A549 (cell line): Measurements from ENCODE around the gene ASNSD1.

ENCODE experiments used
- CBX2 ChIP-seq: fragments of 200-600 bp; sonication (generic); IDR thresholded peaks from 2 replicates; pipeline ENCODE4 v1.6.1; 2016; ENCODE audit warnings: low read depth, mild to moderate bottlenecking, borderline replicate concordance
- CEBPB ChIP-seq, 2 experiments: fragments of >200 bp in 1 of 2; sonication (Bioruptor Twin) in 1 of 2; formaldehyde crosslinking in 1 of 2; IDR thresholded peaks; 2 replicates each; pipeline ENCODE4 v1.6.1; 2012 to 2016
- EHMT2 ChIP-seq: fragments of 200-600 bp; sonication (generic); IDR thresholded peaks from 2 replicates; pipeline ENCODE4 v1.6.1; 2016; ENCODE audit warnings: antibody characterized with exemption, low read depth, mild to moderate bottlenecking, moderate library complexity
- ESRRA ChIP-seq: fragments of 150-350 bp; IDR thresholded peaks from 2 replicates; pipeline ENCODE4 v1.6.1; 2014; ENCODE audit warnings: mild to moderate bottlenecking, low read length, borderline replicate concordance
- HEYL ChIP-seq: fragments of 250-450 bp; sonication (Bioruptor Pico); IDR thresholded peaks from 2 replicates; pipeline ENCODE4 v1.8.0; 2021; ENCODE audit warnings: mild to moderate bottlenecking, moderate library complexity
- MAFK ChIP-seq: fragments of 450-650 bp; IDR thresholded peaks from 2 replicates; pipeline ENCODE4 v1.6.1; 2014; ENCODE audit not compliant: partially characterized antibody
- POLR2A ChIP-seq: IDR thresholded peaks from 2 replicates; pipeline ENCODE4 v1.6.1; 2012; ENCODE audit warnings: mild to moderate bottlenecking, low read length
- RFX5 ChIP-seq: fragments of 450-650 bp; IDR thresholded peaks from 2 replicates; pipeline ENCODE4 v1.7.1; 2014; ENCODE audit warnings: antibody characterized with exemption, mild to moderate bottlenecking, moderate library complexity
- TF ChIP-seq, protein P1 (sequence below): fragments of >200 bp; sonication (Bioruptor Twin); formaldehyde crosslinking; IDR thresholded peaks from 3 replicates; pipeline ENCODE4 v1.5.1; 2016
- TF ChIP-seq, protein P2 (sequence below): fragments of 150-350 bp; IDR thresholded peaks from 2 replicates; pipeline ENCODE4 v1.6.1; 2014; ENCODE audit warnings: low read depth, mild to moderate bottlenecking, low read length
- TF ChIP-seq, protein P3 (sequence below): IDR thresholded peaks from 2 replicates; pipeline ENCODE4 v1.6.1; 2012

DNA sequence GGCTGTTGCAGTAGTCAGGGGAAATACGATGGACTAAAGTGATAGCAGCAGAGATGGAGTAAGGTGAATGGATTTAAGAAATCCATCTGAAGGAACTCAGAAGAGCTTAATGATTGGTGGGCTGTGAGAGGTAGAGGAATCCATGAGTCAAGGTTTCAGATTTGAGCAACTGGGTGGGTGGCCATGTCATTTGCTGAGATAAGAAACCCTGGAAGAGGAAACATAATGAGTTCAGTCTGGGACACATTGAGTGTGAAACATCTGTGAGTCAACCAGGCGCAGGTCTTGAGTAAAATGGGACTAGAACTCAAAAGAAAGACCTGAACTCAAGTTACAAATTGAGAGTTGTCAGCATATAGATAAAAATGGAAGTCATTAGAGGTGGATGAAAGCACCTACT lies 19.7 kb upstream of the ASNSD1 start:
- TF ChIP-seq, protein P1, sequence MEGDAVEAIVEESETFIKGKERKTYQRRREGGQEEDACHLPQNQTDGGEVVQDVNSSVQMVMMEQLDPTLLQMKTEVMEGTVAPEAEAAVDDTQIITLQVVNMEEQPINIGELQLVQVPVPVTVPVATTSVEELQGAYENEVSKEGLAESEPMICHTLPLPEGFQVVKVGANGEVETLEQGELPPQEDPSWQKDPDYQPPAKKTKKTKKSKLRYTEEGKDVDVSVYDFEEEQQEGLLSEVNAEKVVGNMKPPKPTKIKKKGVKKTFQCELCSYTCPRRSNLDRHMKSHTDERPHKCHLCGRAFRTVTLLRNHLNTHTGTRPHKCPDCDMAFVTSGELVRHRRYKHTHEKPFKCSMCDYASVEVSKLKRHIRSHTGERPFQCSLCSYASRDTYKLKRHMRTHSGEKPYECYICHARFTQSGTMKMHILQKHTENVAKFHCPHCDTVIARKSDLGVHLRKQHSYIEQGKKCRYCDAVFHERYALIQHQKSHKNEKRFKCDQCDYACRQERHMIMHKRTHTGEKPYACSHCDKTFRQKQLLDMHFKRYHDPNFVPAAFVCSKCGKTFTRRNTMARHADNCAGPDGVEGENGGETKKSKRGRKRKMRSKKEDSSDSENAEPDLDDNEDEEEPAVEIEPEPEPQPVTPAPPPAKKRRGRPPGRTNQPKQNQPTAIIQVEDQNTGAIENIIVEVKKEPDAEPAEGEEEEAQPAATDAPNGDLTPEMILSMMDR, result no peak
- no peak for TF ChIP-seq MAFK
- TF ChIP-seq HEYL (CRISPR knock-in tag), result no peak
- TF ChIP-seq, protein P2, sequence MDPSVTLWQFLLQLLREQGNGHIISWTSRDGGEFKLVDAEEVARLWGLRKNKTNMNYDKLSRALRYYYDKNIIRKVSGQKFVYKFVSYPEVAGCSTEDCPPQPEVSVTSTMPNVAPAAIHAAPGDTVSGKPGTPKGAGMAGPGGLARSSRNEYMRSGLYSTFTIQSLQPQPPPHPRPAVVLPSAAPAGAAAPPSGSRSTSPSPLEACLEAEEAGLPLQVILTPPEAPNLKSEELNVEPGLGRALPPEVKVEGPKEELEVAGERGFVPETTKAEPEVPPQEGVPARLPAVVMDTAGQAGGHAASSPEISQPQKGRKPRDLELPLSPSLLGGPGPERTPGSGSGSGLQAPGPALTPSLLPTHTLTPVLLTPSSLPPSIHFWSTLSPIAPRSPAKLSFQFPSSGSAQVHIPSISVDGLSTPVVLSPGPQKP, result no peak
- no peak for TF ChIP-seq POLR2A
- no peak for TF ChIP-seq RFX5
- TF ChIP-seq EHMT2, result no peak
- TF ChIP-seq, protein P3, sequence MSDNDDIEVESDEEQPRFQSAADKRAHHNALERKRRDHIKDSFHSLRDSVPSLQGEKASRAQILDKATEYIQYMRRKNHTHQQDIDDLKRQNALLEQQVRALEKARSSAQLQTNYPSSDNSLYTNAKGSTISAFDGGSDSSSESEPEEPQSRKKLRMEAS, result no peak
- TF ChIP-seq CEBPB (IDR thresholded peaks at IDR 0.05), result no peak
- TF ChIP-seq CBX2, result no peak
- no peak for TF ChIP-seq ESRRA
